ENCODE results near the gene STK38. TPM values are rescaled to one million over a fixed set of nuclear protein-coding genes. Genes with fewer than 3 reads are reported as not detected.

The STK38 gene
- total RNA-seq, 1 donor from 2014 or later: 10.5 TPM

GRCh38 chr6:36445621-36446020 is 101.7 kb downstream of the STK38 start:
- H3K27me3 ChIP-seq: no peaks in the 10 kb centered on the region
- intact Hi-C loops (cut with DNase I): no loop called here
- peaks cover 0 to 11% of the 10 kb centered on the region in 2 donors for H3K36me3 ChIP-seq
- no peak for TF ChIP-seq CTCF (IDR thresholded peaks at IDR 0.05)
- peak overlapping the region in 1 of 2 donors; percentile 92 for H3K4me3 ChIP-seq
- peak overlapping the region; percentile 96 to 97 for H3K27ac ChIP-seq
- H3K9me3 ChIP-seq: no peaks in the 10 kb centered on the region
- DNase-seq (ENCODE audit: low spot score in 2 of 2): no peak
- peaks cover 0 to 25% of the 10 kb centered on the region in 2 donors for H3K4me1 ChIP-seq

GRCh38 chr6:36444470-36444869 is 102.8 kb downstream of the STK38 start:
- no peaks in the 10 kb centered on the region for H3K9me3 ChIP-seq
- TF ChIP-seq CTCF (IDR thresholded peaks at IDR 0.05): no peak
- peak overlapping the region; percentile 96 to 97 for H3K27ac ChIP-seq
- H3K27me3 ChIP-seq: no peaks in the 10 kb centered on the region
- DNase-seq (ENCODE audit: low spot score in 2 of 2): no peak
- H3K36me3 ChIP-seq: peaks cover 0 to 11% of the 10 kb centered on the region in 2 donors
- H3K4me3 ChIP-seq: peak overlapping the region; percentile 88 to 92
- intact Hi-C loops (cut with DNase I): loop anchor here (5.0 kb wide), 1 partner anchor 57 kb away; the partner anchor contains the start of gene ETV7
- peaks cover 0 to 25% of the 10 kb centered on the region in 2 donors for H3K4me1 ChIP-seq

Other genes starting within 250 kb of the STK38 start
- not detected for gene BNIP5, start 210.6 kb downstream of the STK38 start, total RNA-seq
- not detected for gene ETV7, start 159.8 kb downstream of the STK38 start, total RNA-seq
- not detected for gene PXT1, start 104.6 kb downstream of the STK38 start, total RNA-seq
- 71.5 TPM for gene KCTD20, start 104.5 kb downstream of the STK38 start, total RNA-seq
- gene SRSF3, start 46.9 kb upstream of the STK38 start, total RNA-seq: 94.7 TPM
- gene CDKN1A, start 131.2 kb upstream of the STK38 start, total RNA-seq: 353 TPM
- gene RAB44, start 150.3 kb upstream of the STK38 start, total RNA-seq: 0.21 TPM